Memory B cell (primary cell): ENCODE data around the gene OR2H1.

Source experiments
- ATAC-seq: fragments of 150-1000 bp; cut with Tn5 transposase; 2 replicates; pipeline ENCODE4 v1.10.0; 2021; ENCODE audit warnings: low read depth, mild to moderate bottlenecking, moderate library complexity
- DNase-seq, 2 donors: peaks; one replicate each; pipeline ENCODE4 v3.0.0; 2022; ENCODE audit warnings: low spot score in 2 of 2
- H3K27ac Mint-ChIP-seq: one replicate; pipeline ENCODE4 v1.8.0; 2022; ENCODE audit warnings: mild to moderate bottlenecking, moderate library complexity, mixed read lengths
- H3K27me3 Mint-ChIP-seq: one replicate; pipeline ENCODE4 v1.8.0; 2022; ENCODE audit warnings: mixed read lengths
- H3K36me3 Mint-ChIP-seq: one replicate; pipeline ENCODE4 v1.8.0; 2022; ENCODE audit warnings: mild to moderate bottlenecking, mixed read lengths
- H3K4me1 Mint-ChIP-seq: one replicate; pipeline ENCODE4 v1.8.0; 2022; ENCODE audit warnings: mixed read lengths
- H3K4me3 Mint-ChIP-seq: one replicate; pipeline ENCODE4 v1.8.0; 2022; ENCODE audit warnings: mild to moderate bottlenecking, moderate library complexity, mixed read lengths
- H3K9me3 Mint-ChIP-seq: one replicate; pipeline ENCODE4 v1.8.0; 2022; ENCODE audit warnings: mixed read lengths

Gene OR2H1

DNA sequence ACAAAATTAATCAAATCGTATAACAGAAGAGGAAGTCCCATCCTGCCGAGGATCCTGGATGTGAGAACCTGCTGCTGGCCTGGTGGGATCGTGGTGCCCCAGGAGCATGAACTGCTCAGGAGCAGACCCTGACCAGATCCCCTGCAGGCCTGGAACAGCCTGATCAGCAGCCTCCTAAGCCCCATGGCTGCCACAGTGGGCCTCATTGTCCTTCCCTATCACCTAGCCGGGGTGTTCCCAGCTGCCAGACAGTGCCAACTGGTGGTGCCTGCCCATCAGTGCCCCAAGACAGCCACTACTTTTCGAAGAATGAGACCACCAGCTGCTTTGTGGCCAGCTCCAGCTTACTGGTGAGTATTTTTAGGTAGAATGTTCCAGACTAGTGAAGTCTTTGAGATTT, 50.4 kb downstream of the OR2H1 start:
- Mint-ChIP-seq H3K36me3 (no peaks in the 10 kb centered on the region), H3K4me1 (no peaks in the 10 kb centered on the region), H3K4me3 (no peak overlapping the region), H3K27ac (no peak overlapping the region), H3K9me3 (no peaks in the 10 kb centered on the region), H3K27me3 (peaks cover 11% of the 10 kb centered on the region)
- ATAC-seq, result no peak
- peak in 1 of 2 donors; percentile 9 for DNase-seq

DNA sequence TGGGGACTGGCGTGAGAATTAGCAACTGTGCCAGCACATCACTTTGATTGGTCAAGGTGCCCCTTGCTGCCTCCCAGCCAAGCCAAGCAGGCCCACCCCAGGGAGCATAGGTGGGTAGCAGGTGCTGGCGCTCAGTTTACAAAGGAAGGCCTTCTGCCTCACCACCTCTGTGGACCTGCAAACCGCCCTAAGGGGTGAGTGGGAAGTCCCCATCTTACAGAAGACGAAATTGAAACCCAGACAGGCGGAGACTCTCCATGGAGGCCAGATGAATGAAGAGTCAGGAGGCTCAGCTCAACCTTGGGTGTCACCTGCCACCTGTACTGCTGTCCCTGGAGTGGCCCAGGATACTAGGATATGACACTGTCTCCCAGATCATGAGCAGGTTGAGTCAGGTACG, 52.3 kb downstream of the OR2H1 start:
- no peak overlapping the region for H3K27ac Mint-ChIP-seq
- no peaks in the 10 kb centered on the region for H3K36me3 Mint-ChIP-seq
- ATAC-seq (peak; percentile 41), DNase-seq (no peak)
- H3K27me3 Mint-ChIP-seq, result peaks cover 6% of the 10 kb centered on the region
- H3K4me3 Mint-ChIP-seq, result no peak overlapping the region
- peaks cover 1% of the 10 kb centered on the region for H3K9me3 Mint-ChIP-seq
- no peaks in the 10 kb centered on the region for H3K4me1 Mint-ChIP-seq

DNA sequence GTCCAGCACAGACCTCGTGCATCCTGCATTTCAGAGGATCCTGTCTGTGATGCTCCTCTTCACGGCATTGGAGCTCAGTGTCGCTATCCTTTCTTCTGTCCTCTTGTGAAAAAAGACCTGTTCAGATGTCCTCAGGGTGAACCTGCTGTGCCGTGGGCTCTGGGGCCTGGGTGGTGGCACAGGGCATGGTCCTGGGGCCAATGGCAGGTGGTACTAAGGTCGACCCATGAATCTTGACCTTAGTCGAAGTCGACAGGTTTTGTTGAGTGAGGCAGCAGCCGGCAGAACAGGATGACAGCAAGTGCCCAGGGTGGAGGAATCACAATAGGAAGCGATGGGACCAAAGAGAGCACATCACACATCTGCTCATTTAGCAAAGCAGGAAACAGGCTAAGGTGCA, 52.8 kb downstream of the OR2H1 start:
- Mint-ChIP-seq H3K27ac (no peak overlapping the region), H3K9me3 (peaks cover 1% of the 10 kb centered on the region), H3K27me3 (peaks cover 9% of the 10 kb centered on the region), H3K4me1 (no peaks in the 10 kb centered on the region), H3K4me3 (no peak overlapping the region), H3K36me3 (no peaks in the 10 kb centered on the region)
- DNase-seq (no peak), ATAC-seq (no peak)

DNA sequence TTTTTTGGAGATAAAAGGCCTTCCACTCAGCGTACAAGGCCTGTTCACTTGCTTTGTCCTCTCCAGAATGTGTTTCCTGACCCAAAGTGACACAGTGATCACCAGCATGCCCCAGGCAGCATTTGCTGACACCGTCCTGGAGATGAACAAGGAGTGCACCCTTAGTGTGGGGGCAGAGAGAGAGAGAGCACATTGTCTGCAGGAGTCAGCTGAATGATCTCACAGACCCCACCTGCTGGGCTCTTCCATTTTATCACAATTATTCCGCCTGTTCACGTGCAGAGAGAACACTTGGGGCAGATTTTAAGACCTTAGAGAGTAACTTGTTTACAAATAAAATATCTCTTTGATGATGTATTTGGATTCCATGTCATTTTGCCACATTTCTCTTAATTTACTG, 53.2 kb downstream of the OR2H1 start:
- Mint-ChIP-seq H3K4me3 (no peak overlapping the region), H3K4me1 (no peaks in the 10 kb centered on the region), H3K36me3 (no peaks in the 10 kb centered on the region), H3K27ac (no peak overlapping the region), H3K9me3 (peaks cover 1% of the 10 kb centered on the region), H3K27me3 (peaks cover 12% of the 10 kb centered on the region)
- ATAC-seq, result no peak
- no peak for DNase-seq

DNA sequence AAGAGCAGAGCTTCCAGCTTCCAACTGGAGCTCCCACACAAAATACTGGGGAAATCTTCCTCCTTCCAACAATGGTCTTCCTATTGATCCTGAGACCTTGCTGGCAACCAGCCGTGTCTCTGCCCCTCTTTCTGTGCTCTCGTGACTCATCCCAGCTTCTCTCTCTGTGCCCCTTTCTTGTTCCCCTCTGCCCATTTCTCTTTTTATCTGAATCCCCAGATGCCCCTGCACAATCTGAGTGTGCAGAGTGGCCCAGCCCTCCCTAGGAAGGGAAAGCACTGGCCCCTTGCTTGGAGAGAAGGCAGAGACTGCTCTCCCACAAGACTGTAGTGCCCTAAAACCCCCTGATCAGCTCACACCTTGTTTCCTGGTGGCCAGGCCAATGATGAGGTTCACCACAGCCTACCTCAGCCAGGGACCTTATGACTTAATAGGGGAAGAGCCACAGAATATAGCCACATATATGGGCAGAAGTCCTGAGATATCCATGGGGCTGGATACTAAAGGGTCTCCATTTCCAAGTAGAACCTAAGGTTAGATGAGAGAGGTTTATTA, 53.9 kb downstream of the OR2H1 start:
- Mint-ChIP-seq H3K27me3 (peaks cover 12% of the 10 kb centered on the region), H3K36me3 (no peaks in the 10 kb centered on the region), H3K4me1 (no peaks in the 10 kb centered on the region), H3K9me3 (peaks cover 1% of the 10 kb centered on the region), H3K4me3 (no peak overlapping the region), H3K27ac (no peak overlapping the region)
- no peak for ATAC-seq
- DNase-seq, result no peak
